K562 (cell line): ENCODE measurements around the gene CUTC. TPM values are rescaled to one million over a fixed set of nuclear protein-coding genes. Genes with fewer than 3 reads are reported as not detected.

Experiments used
- ATAC-seq: fragments of 200-7000 bp; cut with Tn5 transposase; 3 replicates; pipeline ENCODE4 v1.9.1; 2020; ENCODE audit warnings: moderate library complexity
- BruUV-seq: library from RNA; stranded (reverse); fragments of 400-500 nt; replicated peaks from 2 replicates; lab custom pipeline; 2021; lab: Mats Ljungman, UMichigan
- CTCF ChIA-PET: fragments of 300-600 bp; formaldehyde crosslinking; extraction: SDS; loops from one replicate; lab custom pipeline; 2021; ENCODE audit warnings: low intra/inter-chr PET ratio; lab: Yijun Ruan, JAX
- POLR2A ChIA-PET: fragments of 300-600, 350-650 bp; sonication (Branson Sonifier 250); formaldehyde crosslinking; extraction: SDS; loops from one replicate; lab custom pipeline; 2021; ENCODE audit warnings: antibody characterized with exemption, inconsistent platforms; lab: Yijun Ruan, JAX
- DNase-seq, 4 experiments: peaks; one replicate each; pipeline versions ENCODE4 v3.0.0 to v3.0.0-alpha.2; 2011 to 2018; ENCODE audit warnings: low spot score in 3 of 4, mixed read lengths in 3 of 4; ENCODE audit errors: extremely low read depth in 1 of 4
- FAIRE-seq: peaks from 2 replicates; lab custom pipeline; 2011; peaks lifted over from hg19 to GRCh38; lab: Jason Lieb, UNC
- H2AFZ ChIP-seq: 2 replicates; pipeline ENCODE4 v1.6.0; 2011; ENCODE audit warnings: low read depth, low read length, control low read depth, inconsistent platforms
- H3K27ac ChIP-seq: fragments of 200-600 bp; 3 replicates; pipeline ENCODE4 v1.8.0; 2011; ENCODE audit warnings: low read depth, mild to moderate bottlenecking, control low read depth, inconsistent platforms, low read length, moderate library complexity, mixed read lengths; ENCODE audit errors: extremely low read depth
- H3K27me3 ChIP-seq, 2 experiments: fragments of 300-600 bp in 1 of 2; 2 replicates in 1 of 2; 3 replicates in 1 of 2; pipeline versions ENCODE4 v1.6.0 to v1.8.0; 2011; ENCODE audit warnings: inconsistent platforms in 2 of 2, low read length in 2 of 2, mild to moderate bottlenecking in 1 of 2, mixed read lengths in 1 of 2, moderate library complexity in 1 of 2; ENCODE audit not compliant: control insufficient read depth in 2 of 2, insufficient read depth in 2 of 2
- H3K36me3 ChIP-seq: fragments of 300-600 bp; 3 replicates; pipeline ENCODE4 v1.8.0; 2011; ENCODE audit warnings: mild to moderate bottlenecking, low read length, inconsistent platforms; ENCODE audit not compliant: control insufficient read depth, insufficient read depth
- H3K4me1 ChIP-seq, 2 experiments: fragments of 200-600 bp in 1 of 2; replicated peaks in 1 of 2; 2 replicates in 1 of 2; 3 replicates in 1 of 2; pipeline versions ENCODE4 v1.5.1 to v1.8.0; 2011; ENCODE audit warnings: inconsistent platforms in 2 of 2, low read length in 2 of 2, mild to moderate bottlenecking in 1 of 2, mixed read lengths in 1 of 2, moderate library complexity in 1 of 2; ENCODE audit not compliant: control insufficient read depth in 2 of 2, insufficient read depth in 2 of 2
- H3K4me2 ChIP-seq: 2 replicates; pipeline ENCODE4 v1.6.1; 2011; ENCODE audit warnings: low read length, control low read depth, inconsistent platforms, mixed read lengths; ENCODE audit not compliant: insufficient read depth
- H3K4me3 ChIP-seq: fragments of 200-600 bp; sonication (generic), shearing (Covaris generic); 2 replicates; pipeline ENCODE4 v1.5.1; 2016; ENCODE audit warnings: control low read depth, inconsistent platforms
- H3K79me2 ChIP-seq: fragments of 200-600 bp; 3 replicates; pipeline ENCODE4 v1.8.0; 2011; ENCODE audit warnings: low read length, inconsistent platforms; ENCODE audit not compliant: control insufficient read depth, insufficient read depth
- H3K9ac ChIP-seq, 2 experiments: 2 replicates each; pipeline versions ENCODE4 v1.6.0 to v1.6.1; 2011; ENCODE audit warnings: low read depth in 2 of 2, low read length in 2 of 2, control low read depth in 1 of 2, inconsistent platforms in 1 of 2, mild to moderate bottlenecking in 1 of 2, mixed read lengths in 1 of 2; ENCODE audit not compliant: insufficient read depth in 1 of 2
- H3K9me1 ChIP-seq: one replicate; pipeline ENCODE4 v1.6.0; 2011; ENCODE audit warnings: inconsistent platforms, mild to moderate bottlenecking, low read length, moderate library complexity; ENCODE audit not compliant: control insufficient read depth, insufficient read depth
- H3K9me3 ChIP-seq: replicated peaks from 2 replicates; pipeline ENCODE4 v1.5.1; 2011; ENCODE audit warnings: low read depth, low read length, inconsistent platforms; ENCODE audit not compliant: control insufficient read depth, insufficient read depth
- H4K20me1 ChIP-seq: replicated peaks from 2 replicates; pipeline ENCODE4 v1.6.1; 2011; ENCODE audit warnings: low read length, inconsistent platforms, mixed read lengths; ENCODE audit not compliant: control insufficient read depth, insufficient read depth
- BHLHE40 ChIP-seq: IDR thresholded peaks from 2 replicates; pipeline ENCODE4 v1.6.1; 2011; ENCODE audit warnings: low read length, improper control_type of control experiment
- CEBPZ ChIP-seq: fragments of 150-350 bp; IDR thresholded peaks from 2 replicates; pipeline ENCODE4 v1.6.1; 2014; ENCODE audit warnings: low read depth, mild to moderate bottlenecking, low read length, borderline replicate concordance
- CREB3L1 ChIP-seq: fragments of 450-650 bp; IDR thresholded peaks from 2 replicates; pipeline ENCODE4 v1.6.1; 2014; ENCODE audit warnings: low read depth, mild to moderate bottlenecking, moderate library complexity, borderline replicate concordance
- HDAC6 ChIP-seq: IDR thresholded peaks from 2 replicates; pipeline ENCODE4 v1.6.1; 2012; ENCODE audit warnings: low read depth, mild to moderate bottlenecking, control low read depth, inconsistent platforms, low read length, moderate library complexity
- HLTF ChIP-seq: fragments of 450-650 bp; IDR thresholded peaks from 2 replicates; pipeline ENCODE4 v1.6.1; 2016
- NBN ChIP-seq: fragments of 450-650 bp; IDR thresholded peaks from 2 replicates; pipeline ENCODE4 v1.6.1; 2016; ENCODE audit warnings: low read depth, mild to moderate bottlenecking
- PCBP1 ChIP-seq: fragments of 200-400 bp; formaldehyde crosslinking; IDR thresholded peaks from 2 replicates; pipeline ENCODE4 v1.6.1; 2018; ENCODE audit warnings: mild to moderate bottlenecking, low read depth, low read length; ENCODE audit not compliant: poor library complexity, severe bottlenecking
- SMAD3 ChIP-seq: fragments of 450-650 bp; formaldehyde crosslinking; conservative IDR thresholded peaks from 2 replicates; pipeline ENCODE4 v1.4.0; 2020; ENCODE audit warnings: mild to moderate bottlenecking
- WGBS: fragments of 100-300 bp; shearing (Covaris generic); methylation state at CpG from one replicate; pipeline ENCODE4 v1.1.6; 2016; ENCODE audit warnings: low coverage, mixed read lengths; ENCODE audit not compliant: insufficient coverage; ENCODE audit errors: missing lambda C conversion rate; 5-methylcytosine and 5-hydroxymethylcytosine counted together
- in situ Hi-C: fragments of 300-500 bp; cut with MboI; formaldehyde crosslinking; loops from 4 replicates; pipeline ENCODE4 v1.15.0; 2018; ENCODE audit warnings: inconsistent platforms, mixed read lengths
- intact Hi-C: fragments of 100-400 bp; cut with micrococcal nuclease; formaldehyde crosslinking; loops from 2 replicates; pipeline ENCODE4 v1.14.2; 2022
- polyA plus RNA-seq, 8 experiments: library from polyadenylated mRNA; depleted of rRNA in 4 of 8; stranded (reverse) in 5 of 8; unstranded in 3 of 8; fragments of >200 nt; fragmentation: Nextera tagmentation in 2 of 8; fragmentation: Illumina TruSeq in 1 of 8; extraction: Ambion mirVana in 2 of 8; extraction: Trizol in 1 of 8; gene quantifications; 2 replicates each; pipeline versions ENCODE4 v1.2.1 to v1.2.3, GENCODE V29; 2011 to 2014; ENCODE audit warnings: inconsistent platforms in 1 of 8, missing spikeins in 1 of 8
- total RNA-seq, 7 experiments: library from RNA; depleted of rRNA in 6 of 7; stranded (reverse); fragments of >200 nt in 6 of 7; fragmentation: Illumina TruSeq in 2 of 7; extraction: Trizol in 2 of 7; gene quantifications; 2 replicates each; pipeline versions ENCODE4 v1.2.1 to v1.2.3, GENCODE V29; 2011 to 2021; ENCODE audit warnings: low replicate concordance in 1 of 7
- TF ChIP-seq, protein P1 (sequence below): sonication (generic); formaldehyde crosslinking; IDR thresholded peaks from 2 replicates; pipeline ENCODE4 v1.8.1; 2022; ENCODE audit warnings: missing genetic modification reagents
- TF ChIP-seq, protein P2 (sequence below): fragments of 450-650 bp; IDR thresholded peaks from 2 replicates; pipeline ENCODE4 v1.6.1; 2016; ENCODE audit warnings: mild to moderate bottlenecking

The CUTC gene
- total and polyA plus RNA-seq, 9 of the 15 experiments (the other 6 are each of a cell fraction or from before 2014, with no cell fraction given): 18.6 to 69.3 (median 32.3) TPM

DNA sequence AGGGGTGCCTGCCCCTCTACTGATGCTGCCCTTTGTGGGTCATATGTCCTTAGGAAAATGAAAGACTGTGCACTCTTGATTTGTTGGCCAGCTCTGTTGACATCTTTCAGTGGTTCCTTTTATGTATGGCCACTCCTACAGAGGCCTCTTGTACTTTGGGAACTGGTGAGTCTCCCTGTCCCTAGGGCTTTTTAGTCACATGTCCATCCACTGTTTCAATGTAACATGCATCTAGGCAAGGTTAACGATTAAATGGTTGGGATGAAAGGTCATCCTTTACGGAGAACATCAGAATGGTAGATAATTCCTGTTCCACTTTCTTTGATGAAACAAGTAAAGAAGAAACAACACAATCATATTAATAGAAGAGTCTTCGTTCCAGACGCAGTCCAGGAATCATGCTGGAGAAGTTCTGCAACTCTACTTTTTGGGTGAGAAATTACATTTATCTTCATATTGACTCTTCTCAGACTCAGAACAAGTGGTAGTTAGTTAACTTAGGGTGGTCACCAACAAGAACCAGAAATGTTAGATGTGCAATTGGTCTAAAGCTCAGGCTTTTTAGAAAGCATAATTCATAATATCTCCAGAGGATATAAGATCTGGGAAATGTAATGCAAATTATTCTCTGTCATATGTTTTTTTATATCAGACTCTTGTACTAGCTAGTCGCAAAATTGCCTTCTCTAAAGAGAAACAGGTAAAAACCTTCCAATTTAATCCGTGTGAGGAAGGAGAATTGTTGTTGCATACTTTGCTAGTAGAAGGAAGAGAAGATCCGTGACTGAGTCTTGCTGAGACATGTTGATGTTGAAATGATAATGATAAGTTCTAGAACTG lies 50.6 kb downstream of the CUTC start, which contains the start of gene ABCC2:
TSS of gene ABCC2 (plus strand) at position 194 of the 840 bp plus-strand sequence. CDS start at position 399, 205 bp downstream.
- TF ChIP-seq SMAD3 (CRISPR knock-in tag) (no peak), CREB3L1 (no peak), BHLHE40 (no peak), NBN (no peak), HLTF (no peak), CEBPZ (no peak), PCBP1 (no peak), HDAC6 (no peak)
- TF ChIP-seq, protein P1, sequence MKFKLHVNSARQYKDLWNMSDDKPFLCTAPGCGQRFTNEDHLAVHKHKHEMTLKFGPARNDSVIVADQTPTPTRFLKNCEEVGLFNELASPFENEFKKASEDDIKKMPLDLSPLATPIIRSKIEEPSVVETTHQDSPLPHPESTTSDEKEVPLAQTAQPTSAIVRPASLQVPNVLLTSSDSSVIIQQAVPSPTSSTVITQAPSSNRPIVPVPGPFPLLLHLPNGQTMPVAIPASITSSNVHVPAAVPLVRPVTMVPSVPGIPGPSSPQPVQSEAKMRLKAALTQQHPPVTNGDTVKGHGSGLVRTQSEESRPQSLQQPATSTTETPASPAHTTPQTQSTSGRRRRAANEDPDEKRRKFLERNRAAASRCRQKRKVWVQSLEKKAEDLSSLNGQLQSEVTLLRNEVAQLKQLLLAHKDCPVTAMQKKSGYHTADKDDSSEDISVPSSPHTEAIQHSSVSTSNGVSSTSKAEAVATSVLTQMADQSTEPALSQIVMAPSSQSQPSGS (CRISPR knock-in tag): no peak
- TF ChIP-seq, protein P2, sequence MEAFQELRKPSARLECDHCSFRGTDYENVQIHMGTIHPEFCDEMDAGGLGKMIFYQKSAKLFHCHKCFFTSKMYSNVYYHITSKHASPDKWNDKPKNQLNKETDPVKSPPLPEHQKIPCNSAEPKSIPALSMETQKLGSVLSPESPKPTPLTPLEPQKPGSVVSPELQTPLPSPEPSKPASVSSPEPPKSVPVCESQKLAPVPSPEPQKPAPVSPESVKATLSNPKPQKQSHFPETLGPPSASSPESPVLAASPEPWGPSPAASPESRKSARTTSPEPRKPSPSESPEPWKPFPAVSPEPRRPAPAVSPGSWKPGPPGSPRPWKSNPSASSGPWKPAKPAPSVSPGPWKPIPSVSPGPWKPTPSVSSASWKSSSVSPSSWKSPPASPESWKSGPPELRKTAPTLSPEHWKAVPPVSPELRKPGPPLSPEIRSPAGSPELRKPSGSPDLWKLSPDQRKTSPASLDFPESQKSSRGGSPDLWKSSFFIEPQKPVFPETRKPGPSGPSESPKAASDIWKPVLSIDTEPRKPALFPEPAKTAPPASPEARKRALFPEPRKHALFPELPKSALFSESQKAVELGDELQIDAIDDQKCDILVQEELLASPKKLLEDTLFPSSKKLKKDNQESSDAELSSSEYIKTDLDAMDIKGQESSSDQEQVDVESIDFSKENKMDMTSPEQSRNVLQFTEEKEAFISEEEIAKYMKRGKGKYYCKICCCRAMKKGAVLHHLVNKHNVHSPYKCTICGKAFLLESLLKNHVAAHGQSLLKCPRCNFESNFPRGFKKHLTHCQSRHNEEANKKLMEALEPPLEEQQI: no peak
- 45% methylated on average over 7 of the region's 7 CpGs for WGBS
- DNase-seq (no peak), ATAC-seq (no peak), FAIRE-seq (no peak)
- Histone ChIP-seq H3K27ac (no peak within 1 kb of the TSS), H2AFZ (no peak within 1 kb of the TSS), H3K79me2 (no peaks in the 10 kb centered on the region), H3K36me3 (no peaks in the 10 kb centered on the region), H3K4me2 (no peak within 1 kb of the TSS), H3K4me3 (no peak within 1 kb of the TSS), H4K20me1 (no peaks in the 10 kb centered on the region), H3K9me1 (no peaks in the 10 kb centered on the region), H3K9ac (no peak within 1 kb of the TSS), H3K9me3 (no peaks in the 10 kb centered on the region), H3K27me3 (no peaks in the 10 kb centered on the region), H3K4me1 (peaks cover 6 to 12% of the 10 kb centered on the region in 2 experiments; a peak in 3 of 5 replicates)
- intact Hi-C loops (no loop called here), in situ Hi-C loops (no loop called here)
- ChIA-PET POLR2A (no interaction called here), CTCF (no interaction called here)
- BruUV-seq: no TSS peak
